VCaP (cell line): Measurements from ENCODE around the gene PHAF1.

ENCODE experiments used
- H3K27ac ChIP-seq: fragments of 450-650 bp; 2 replicates; pipeline ENCODE4 v1.5.1; 2017
- TF ChIP-seq, protein P1 (sequence below): fragments of 450-650 bp; conservative IDR thresholded peaks from 2 replicates; pipeline ENCODE4 v1.5.1; 2017; ENCODE audit warnings: mild to moderate bottlenecking, moderate library complexity

The PHAF1 gene

DNA sequence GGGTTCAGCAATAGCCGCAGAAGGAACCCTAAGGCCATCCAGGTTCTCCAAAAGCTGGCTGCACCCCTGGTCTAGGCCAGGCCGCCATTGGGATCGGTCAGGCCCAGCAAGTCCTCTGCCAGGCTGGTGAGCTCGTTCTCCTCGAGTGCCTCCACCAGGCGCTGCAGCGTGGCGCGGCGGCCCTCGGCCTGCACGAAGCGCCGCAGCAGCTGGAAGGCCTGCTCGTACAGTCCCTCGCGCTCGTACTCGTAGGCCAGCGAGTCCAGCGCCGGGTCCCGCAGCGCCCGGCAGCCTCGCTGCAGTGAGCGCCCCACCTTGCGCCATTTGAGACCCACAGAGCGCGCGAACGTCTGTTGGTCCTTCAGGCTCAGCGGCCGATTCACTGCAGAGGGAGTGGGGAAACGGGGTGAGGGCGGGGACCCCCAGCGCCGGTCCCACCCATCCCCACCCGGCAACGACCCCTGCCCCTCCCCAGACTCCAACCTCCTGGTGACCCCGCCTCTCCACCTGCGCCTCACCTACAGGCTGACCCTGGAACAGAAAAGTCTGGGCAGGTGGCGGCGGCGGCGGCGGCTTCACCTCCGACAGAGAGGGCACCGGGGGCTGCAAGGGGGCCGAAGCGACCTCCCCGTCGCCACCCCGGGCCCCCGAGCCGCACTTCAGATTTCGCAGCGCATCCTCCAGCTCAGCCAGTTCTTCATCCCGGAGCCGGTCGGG, 45.0 kb downstream of the PHAF1 start:
- TF ChIP-seq, protein P1, sequence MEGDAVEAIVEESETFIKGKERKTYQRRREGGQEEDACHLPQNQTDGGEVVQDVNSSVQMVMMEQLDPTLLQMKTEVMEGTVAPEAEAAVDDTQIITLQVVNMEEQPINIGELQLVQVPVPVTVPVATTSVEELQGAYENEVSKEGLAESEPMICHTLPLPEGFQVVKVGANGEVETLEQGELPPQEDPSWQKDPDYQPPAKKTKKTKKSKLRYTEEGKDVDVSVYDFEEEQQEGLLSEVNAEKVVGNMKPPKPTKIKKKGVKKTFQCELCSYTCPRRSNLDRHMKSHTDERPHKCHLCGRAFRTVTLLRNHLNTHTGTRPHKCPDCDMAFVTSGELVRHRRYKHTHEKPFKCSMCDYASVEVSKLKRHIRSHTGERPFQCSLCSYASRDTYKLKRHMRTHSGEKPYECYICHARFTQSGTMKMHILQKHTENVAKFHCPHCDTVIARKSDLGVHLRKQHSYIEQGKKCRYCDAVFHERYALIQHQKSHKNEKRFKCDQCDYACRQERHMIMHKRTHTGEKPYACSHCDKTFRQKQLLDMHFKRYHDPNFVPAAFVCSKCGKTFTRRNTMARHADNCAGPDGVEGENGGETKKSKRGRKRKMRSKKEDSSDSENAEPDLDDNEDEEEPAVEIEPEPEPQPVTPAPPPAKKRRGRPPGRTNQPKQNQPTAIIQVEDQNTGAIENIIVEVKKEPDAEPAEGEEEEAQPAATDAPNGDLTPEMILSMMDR: no peak
- H3K27ac ChIP-seq: no peak overlapping the region

DNA sequence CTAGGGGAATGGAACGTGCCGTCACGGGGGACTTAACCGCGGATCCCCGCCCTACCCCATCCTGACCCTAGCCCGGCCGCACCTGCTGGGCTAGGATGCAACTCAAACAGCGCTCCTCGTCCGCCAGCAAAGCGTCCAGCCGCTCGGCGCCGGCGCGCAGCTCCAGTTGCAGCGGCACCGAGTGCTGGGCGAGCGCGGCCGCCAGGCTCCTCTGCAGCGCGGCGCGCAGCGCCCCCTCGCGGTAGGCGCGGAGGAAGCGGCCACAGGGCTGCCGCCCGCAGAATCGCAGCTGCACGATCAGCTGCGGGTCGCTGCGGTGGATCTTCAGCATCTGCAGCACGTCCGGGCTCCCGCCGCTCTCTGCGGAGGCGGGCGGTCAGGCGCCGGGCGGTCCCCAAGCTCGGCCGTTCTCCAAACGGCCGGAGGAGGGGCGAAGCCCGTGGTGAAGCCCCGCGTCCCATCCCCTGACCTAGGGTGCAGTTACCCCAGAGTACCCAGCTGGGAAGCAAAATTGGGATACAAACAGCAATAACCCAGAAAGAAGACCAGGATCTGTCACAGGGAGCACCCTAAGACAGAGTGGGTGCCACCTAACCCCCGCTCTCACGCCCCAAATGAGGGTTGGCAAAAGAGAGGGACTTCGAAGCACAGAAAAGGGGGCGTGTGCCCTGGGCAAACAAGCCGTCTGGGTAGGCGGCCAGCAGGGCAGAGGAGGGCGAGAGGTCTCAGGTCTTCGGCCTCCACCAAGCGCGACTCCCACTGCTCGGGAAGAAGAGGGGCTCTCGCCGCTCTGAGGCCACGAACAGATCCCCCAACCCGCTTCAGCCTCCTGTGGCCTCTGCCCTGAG, 45.8 kb downstream of the PHAF1 start:
- no peak overlapping the region for H3K27ac ChIP-seq
- TF ChIP-seq, protein P1: peak; percentile 94

DNA sequence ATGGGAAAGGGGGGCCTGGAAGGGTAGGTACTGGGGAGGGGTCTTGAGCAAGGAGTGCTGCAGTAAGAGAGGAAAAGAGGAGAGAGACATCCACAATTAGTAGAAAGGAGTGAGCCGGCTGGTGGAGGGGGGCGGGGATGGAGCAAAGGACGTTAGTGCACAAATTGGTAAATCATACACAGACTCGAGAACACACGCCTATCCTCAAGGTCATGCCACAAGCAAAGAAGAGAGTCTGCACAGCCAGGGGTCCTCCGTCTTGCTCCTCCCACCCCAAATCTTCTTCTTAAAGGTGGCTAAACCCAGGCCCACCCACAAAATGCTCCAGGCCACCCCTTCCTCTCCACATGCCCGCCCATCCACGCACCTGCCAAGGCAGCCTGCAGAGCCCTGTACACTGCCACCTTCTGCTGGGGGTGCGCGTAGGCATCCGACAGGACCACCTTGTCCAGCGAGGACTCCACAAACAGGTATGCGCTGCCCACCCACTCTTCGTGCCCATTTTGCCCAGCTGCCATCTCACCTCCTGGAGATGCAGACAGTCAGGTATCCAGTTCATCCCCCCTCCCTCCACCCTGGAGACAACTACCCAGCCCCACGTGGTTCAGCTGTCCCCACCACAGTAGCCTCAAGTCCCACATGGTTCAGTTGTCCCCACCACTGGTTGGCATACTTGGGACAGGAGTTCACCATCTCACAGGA, 46.6 kb downstream of the PHAF1 start:
- no peak overlapping the region for H3K27ac ChIP-seq
- TF ChIP-seq, protein P1: no peak

DNA sequence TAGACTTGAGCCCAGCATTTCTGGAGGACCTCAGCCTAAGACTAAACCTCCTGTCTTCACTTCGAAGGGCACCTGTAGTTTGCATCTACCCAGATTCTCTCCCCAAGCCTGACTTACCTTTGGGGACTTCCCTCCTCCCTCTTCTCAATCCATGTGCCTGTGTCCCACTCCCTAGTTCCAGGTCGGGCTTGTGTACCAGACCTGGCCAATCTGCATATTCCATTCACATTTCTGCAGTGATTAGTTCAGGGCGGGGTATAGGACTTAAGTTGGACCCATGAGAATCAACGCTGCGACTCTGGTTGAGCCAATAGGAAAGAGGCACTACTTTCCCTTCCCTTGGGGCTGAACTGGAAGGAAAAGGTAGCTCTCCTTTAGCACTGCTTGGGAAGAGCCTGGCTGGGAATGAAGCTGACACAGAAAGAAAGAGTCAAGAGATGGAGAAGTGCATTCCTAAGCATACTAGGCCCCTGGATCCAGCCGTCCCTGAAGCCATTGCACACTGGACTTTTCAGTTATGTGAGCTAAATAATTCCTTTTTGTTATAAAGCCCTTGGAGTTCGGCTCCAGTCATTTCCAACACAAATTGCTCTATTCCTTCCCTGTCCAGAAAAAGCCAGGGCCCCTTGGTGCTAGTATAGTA, 47.5 kb downstream of the PHAF1 start:
- H3K27ac ChIP-seq: no peak overlapping the region
- TF ChIP-seq, protein P1: no peak

DNA sequence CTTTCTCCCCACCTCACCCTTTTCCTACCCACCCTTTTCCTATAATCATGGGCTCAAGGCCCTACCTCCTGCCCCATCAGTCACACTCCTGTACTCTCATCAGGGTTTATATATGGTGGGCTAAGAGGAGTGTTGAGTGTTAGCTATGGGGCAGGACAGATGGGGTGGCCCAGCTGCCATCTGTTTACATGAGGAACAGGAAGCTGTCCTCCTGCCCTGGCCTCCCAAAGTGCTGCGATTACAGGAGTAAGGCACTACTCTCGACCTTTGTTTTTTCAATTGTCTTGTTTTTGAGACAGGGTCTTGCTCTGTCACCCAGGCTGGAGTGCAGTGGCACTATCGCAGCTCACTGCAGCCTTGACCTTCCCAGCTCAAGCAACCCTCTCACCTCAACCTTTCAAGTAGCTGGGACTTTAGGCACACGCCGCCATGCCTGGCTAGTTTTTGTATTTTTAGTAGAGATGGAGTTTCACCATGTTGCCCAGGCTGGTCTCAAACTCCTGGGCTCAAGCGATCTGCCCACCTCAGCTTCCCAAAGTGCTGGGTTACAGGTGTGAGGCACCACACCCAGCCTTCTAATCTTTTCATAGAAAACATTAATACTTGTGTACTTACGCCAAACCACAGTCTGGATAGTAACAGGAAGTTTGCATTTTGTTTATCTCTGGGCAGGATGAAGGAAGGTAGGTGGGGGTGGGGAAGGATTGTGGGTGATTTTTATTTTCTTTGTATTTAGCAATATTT, 48.3 kb downstream of the PHAF1 start:
- no peak overlapping the region for H3K27ac ChIP-seq
- TF ChIP-seq, protein P1: no peak

DNA sequence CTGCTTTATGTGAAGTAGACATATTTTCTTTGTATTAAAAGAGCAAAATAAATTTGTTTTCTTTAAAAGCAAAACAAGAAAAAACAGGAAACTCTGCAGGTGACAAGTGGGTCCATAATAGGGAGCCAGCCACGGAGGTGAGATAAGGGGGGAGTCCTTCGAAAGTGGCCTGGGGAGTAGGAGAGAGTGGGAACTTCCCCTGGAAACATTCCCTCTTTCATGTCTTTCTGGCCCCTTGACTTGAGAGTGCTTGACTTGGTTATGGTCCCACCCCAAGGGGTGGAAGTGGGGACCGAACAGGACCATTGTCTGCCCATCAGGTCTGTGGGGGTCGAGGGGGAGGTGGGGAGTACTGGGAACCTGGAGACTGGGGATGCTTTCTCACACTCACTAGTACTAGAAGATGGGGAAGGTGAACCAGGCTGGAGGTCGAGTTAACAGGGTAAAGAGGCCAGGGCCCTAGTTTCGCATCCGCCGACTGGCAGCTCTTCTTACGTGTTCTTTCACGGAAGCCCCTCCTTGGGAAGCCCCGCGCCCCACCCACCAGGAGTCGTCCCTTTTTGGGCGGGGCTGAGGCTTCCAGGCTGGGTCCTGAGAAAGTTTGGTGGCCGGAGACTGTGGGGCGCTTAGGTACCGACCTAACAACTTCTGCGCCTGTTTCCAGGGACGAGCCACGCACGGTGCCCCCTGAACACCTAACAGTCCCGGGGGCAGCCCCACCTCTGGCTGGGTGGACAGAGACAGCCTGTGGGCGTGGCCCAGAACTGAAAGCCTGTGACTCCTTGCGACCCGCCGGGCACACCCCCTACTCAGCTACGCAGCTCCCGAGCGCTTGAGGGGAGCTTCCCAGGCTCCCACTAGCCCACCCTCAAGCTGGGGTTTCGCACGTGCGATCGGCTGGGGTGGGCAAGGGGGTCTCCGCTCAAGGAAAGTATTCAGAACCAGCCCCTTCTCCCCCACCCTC, 49.2 kb downstream of the PHAF1 start:
- TF ChIP-seq, protein P1: no peak
- peak overlapping the region; percentile 74 for H3K27ac ChIP-seq
